Activated T-helper 1 cell treated with anti-CD3 and anti-CD28 coated beads, Interleukin-12 subunit alpha, Interleukin-12 subunit beta, Interleukin-2, Interleukin-4 antibody, amounts not matched to agents 30 ng/mL and 10 ng/mL and 1 ng/mL, durations not matched to agents 14 hours and 24 hours and 36 hours (primary cell): ENCODE results near the gene GRIN2A. TPM values are rescaled to one million over a fixed set of nuclear protein-coding genes. Genes with fewer than 3 reads are reported as not detected.

ENCODE experiments used
- DNase-seq: peaks from one replicate; pipeline ENCODE4 v3.0.0; 2021; ENCODE audit warnings: low spot score
- H3K27ac Mint-ChIP-seq: one replicate; pipeline ENCODE4 v1.8.0; 2021; ENCODE audit warnings: mild to moderate bottlenecking, mixed read lengths
- H3K27me3 Mint-ChIP-seq: one replicate; pipeline ENCODE4 v1.8.0; 2022; ENCODE audit warnings: mild to moderate bottlenecking, moderate library complexity, mixed read lengths; ENCODE audit not compliant: insufficient read depth
- H3K36me3 Mint-ChIP-seq: one replicate; pipeline ENCODE4 v1.8.0; 2021; ENCODE audit warnings: low read depth, mixed read lengths
- H3K4me1 Mint-ChIP-seq: one replicate; pipeline ENCODE4 v1.8.0; 2021; ENCODE audit warnings: low read depth, mixed read lengths
- H3K4me3 Mint-ChIP-seq: one replicate; pipeline ENCODE4 v1.8.0; 2021; ENCODE audit warnings: mild to moderate bottlenecking, moderate library complexity, mixed read lengths
- H3K9me3 Mint-ChIP-seq: one replicate; pipeline ENCODE4 v1.8.0; 2021; ENCODE audit warnings: mixed read lengths
- intact Hi-C: fragments of 100-400 bp; cut with micrococcal nuclease; formaldehyde crosslinking; loops from one replicate; pipeline ENCODE4 v1.15.1; 2024
- total RNA-seq: library from RNA; stranded (reverse); gene quantifications from 2 replicates; pipeline ENCODE4 v1.2.3, GENCODE V29; 2022

Gene GRIN2A
- total RNA-seq, 1 donor from 2014 or later = not detected

GRCh38 chr16:9949396-9949795 is 232.8 kb downstream of the GRIN2A start:
- H3K4me1 Mint-ChIP-seq = no peaks in the 10 kb centered on the region
- H3K27me3 Mint-ChIP-seq = no peaks in the 10 kb centered on the region
- no peak overlapping the region for H3K4me3 Mint-ChIP-seq
- intact Hi-C loops = no loop called here
- peaks cover 5% of the 10 kb centered on the region for H3K9me3 Mint-ChIP-seq
- no peak for DNase-seq
- H3K27ac Mint-ChIP-seq = no peak overlapping the region
- H3K36me3 Mint-ChIP-seq = no peaks in the 10 kb centered on the region

- H3K27me3 Mint-ChIP-seq = no peaks in the 10 kb centered on the region
- H3K4me1 Mint-ChIP-seq = no peaks in the 10 kb centered on the region
- H3K9me3 Mint-ChIP-seq = peaks cover 5% of the 10 kb centered on the region
- H3K4me3 Mint-ChIP-seq = no peak overlapping the region
- H3K36me3 Mint-ChIP-seq = no peaks in the 10 kb centered on the region
- no peak overlapping the region for H3K27ac Mint-ChIP-seq
- DNase-seq = no peak
- intact Hi-C loops = no loop called here
Measured at GRCh38 chr16:9948933-9949332, 233.3 kb downstream of the GRIN2A start.

- Mint-ChIP-seq H3K36me3 (no peaks in the 10 kb centered on the region), H3K4me3 (no peak overlapping the region), H3K9me3 (peaks cover 9% of the 10 kb centered on the region), H3K27ac (no peak overlapping the region), H3K4me1 (no peaks in the 10 kb centered on the region), H3K27me3 (no peaks in the 10 kb centered on the region)
- no peak for DNase-seq
- intact Hi-C loops = no loop called here
Measured at GRCh38 chr16:9946022-9946720, 236.1 kb downstream of the GRIN2A start.

GRCh38 chr16:9943121-9943520 is 239.1 kb downstream of the GRIN2A start:
- H3K36me3 Mint-ChIP-seq = no peaks in the 10 kb centered on the region
- H3K4me1 Mint-ChIP-seq = no peaks in the 10 kb centered on the region
- no peaks in the 10 kb centered on the region for H3K27me3 Mint-ChIP-seq
- intact Hi-C loops = no loop called here
- no peak overlapping the region for H3K27ac Mint-ChIP-seq
- no peak overlapping the region for H3K4me3 Mint-ChIP-seq
- no peak for DNase-seq
- peaks cover 8% of the 10 kb centered on the region for H3K9me3 Mint-ChIP-seq

GRCh38 chr16:9941245-9941644 is 241.0 kb downstream of the GRIN2A start:
- H3K9me3 Mint-ChIP-seq = peaks cover 8% of the 10 kb centered on the region
- H3K4me3 Mint-ChIP-seq = no peak overlapping the region
- no peaks in the 10 kb centered on the region for H3K4me1 Mint-ChIP-seq
- H3K27me3 Mint-ChIP-seq = no peaks in the 10 kb centered on the region
- no peak overlapping the region for H3K27ac Mint-ChIP-seq
- no peaks in the 10 kb centered on the region for H3K36me3 Mint-ChIP-seq
- intact Hi-C loops = no loop called here
- no peak for DNase-seq

- intact Hi-C loops = no loop called here
- Mint-ChIP-seq H3K4me1 (no peaks in the 10 kb centered on the region), H3K4me3 (no peak overlapping the region), H3K27me3 (no peaks in the 10 kb centered on the region), H3K36me3 (no peaks in the 10 kb centered on the region), H3K27ac (no peak overlapping the region), H3K9me3 (peaks cover 3% of the 10 kb centered on the region)
- no peak for DNase-seq
Measured at GRCh38 chr16:9934723-9935508, 247.3 kb downstream of the GRIN2A start.

- H3K4me3 Mint-ChIP-seq = no peak overlapping the region
- H3K9me3 Mint-ChIP-seq = peaks cover 5% of the 10 kb centered on the region
- intact Hi-C loops = no loop called here
- H3K27ac Mint-ChIP-seq = no peak overlapping the region
- H3K27me3 Mint-ChIP-seq = no peaks in the 10 kb centered on the region
- no peaks in the 10 kb centered on the region for H3K36me3 Mint-ChIP-seq
- no peaks in the 10 kb centered on the region for H3K4me1 Mint-ChIP-seq
- DNase-seq = no peak
Measured at GRCh38 chr16:9932919-9933653, 249.1 kb downstream of the GRIN2A start.

- no peaks in the 10 kb centered on the region for H3K4me1 Mint-ChIP-seq
- H3K9me3 Mint-ChIP-seq = peaks cover 5% of the 10 kb centered on the region
- H3K27me3 Mint-ChIP-seq = no peaks in the 10 kb centered on the region
- no peak overlapping the region for H3K4me3 Mint-ChIP-seq
- intact Hi-C loops = no loop called here
- no peak for DNase-seq
- H3K36me3 Mint-ChIP-seq = no peaks in the 10 kb centered on the region
- H3K27ac Mint-ChIP-seq = no peak overlapping the region
Measured at GRCh38 chr16:9932000-9932399, 250.2 kb downstream of the GRIN2A start.

GRCh38 chr16:9929836-9930235 is 252.4 kb downstream of the GRIN2A start:
- H3K27me3 Mint-ChIP-seq = no peaks in the 10 kb centered on the region
- H3K4me3 Mint-ChIP-seq = no peak overlapping the region
- no peak for DNase-seq
- H3K27ac Mint-ChIP-seq = no peak overlapping the region
- intact Hi-C loops = no loop called here
- no peaks in the 10 kb centered on the region for H3K4me1 Mint-ChIP-seq
- peaks cover 5% of the 10 kb centered on the region for H3K9me3 Mint-ChIP-seq
- no peaks in the 10 kb centered on the region for H3K36me3 Mint-ChIP-seq

GRCh38 chr16:9929313-9929712 is 252.9 kb downstream of the GRIN2A start:
- Mint-ChIP-seq H3K4me3 (no peak overlapping the region), H3K9me3 (peaks cover 5% of the 10 kb centered on the region), H3K27ac (no peak overlapping the region), H3K36me3 (no peaks in the 10 kb centered on the region), H3K27me3 (no peaks in the 10 kb centered on the region), H3K4me1 (no peaks in the 10 kb centered on the region)
- no peak for DNase-seq
- intact Hi-C loops = no loop called here

GRCh38 chr16:9922441-9922840 is 259.8 kb downstream of the GRIN2A start:
- no peak for DNase-seq
- intact Hi-C loops = no loop called here
- no peaks in the 10 kb centered on the region for H3K27me3 Mint-ChIP-seq
- H3K4me1 Mint-ChIP-seq = no peaks in the 10 kb centered on the region
- H3K27ac Mint-ChIP-seq = no peak overlapping the region
- no peaks in the 10 kb centered on the region for H3K9me3 Mint-ChIP-seq
- H3K4me3 Mint-ChIP-seq = no peak overlapping the region
- no peaks in the 10 kb centered on the region for H3K36me3 Mint-ChIP-seq

- DNase-seq = no peak
- Mint-ChIP-seq H3K9me3 (no peaks in the 10 kb centered on the region), H3K4me3 (no peak overlapping the region), H3K4me1 (no peaks in the 10 kb centered on the region), H3K36me3 (no peaks in the 10 kb centered on the region), H3K27ac (no peak overlapping the region), H3K27me3 (no peaks in the 10 kb centered on the region)
- intact Hi-C loops = no loop called here
Measured at GRCh38 chr16:9921997-9922396, 260.2 kb downstream of the GRIN2A start.

- Mint-ChIP-seq H3K9me3 (no peaks in the 10 kb centered on the region), H3K4me1 (no peaks in the 10 kb centered on the region), H3K4me3 (no peak overlapping the region), H3K36me3 (no peaks in the 10 kb centered on the region), H3K27me3 (no peaks in the 10 kb centered on the region), H3K27ac (no peak overlapping the region)
- DNase-seq = no peak
- intact Hi-C loops = no loop called here
Measured at GRCh38 chr16:9919460-9919859, 262.8 kb downstream of the GRIN2A start.
